ENCODE measurements around the gene AKAP13. TPM values are rescaled to one million over a fixed set of nuclear protein-coding genes. Genes with fewer than 3 reads are reported as not detected.

The AKAP13 gene
- total RNA-seq, 1 donor from 2014 or later: 450 TPM

DNA sequence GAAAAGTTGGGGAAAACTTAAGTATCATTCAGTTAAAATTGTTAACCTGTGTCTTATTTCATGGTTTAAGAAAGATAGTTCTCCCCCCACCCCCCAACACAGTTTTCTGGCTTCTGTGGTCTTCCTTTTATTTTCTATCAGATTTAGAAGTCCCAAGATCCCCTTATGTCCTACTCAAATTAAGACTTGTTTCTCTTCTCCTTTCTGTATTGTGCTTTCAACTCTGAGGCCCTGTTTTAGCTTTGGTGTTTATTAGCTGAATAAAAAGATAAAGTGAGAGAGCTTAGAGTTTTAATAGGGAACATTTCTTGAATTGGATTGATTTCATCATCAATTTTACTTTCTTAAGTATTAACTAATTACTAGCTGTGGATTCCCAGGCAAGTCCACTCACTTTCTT is 62.6 kb downstream of the AKAP13 start:
- H3K27me3 ChIP-seq: no peaks in the 10 kb centered on the region
- peak overlapping the region; percentile 62 for H3K27ac ChIP-seq
- no peak for ATAC-seq
- no peak for DNase-seq
- TF ChIP-seq, protein P1, sequence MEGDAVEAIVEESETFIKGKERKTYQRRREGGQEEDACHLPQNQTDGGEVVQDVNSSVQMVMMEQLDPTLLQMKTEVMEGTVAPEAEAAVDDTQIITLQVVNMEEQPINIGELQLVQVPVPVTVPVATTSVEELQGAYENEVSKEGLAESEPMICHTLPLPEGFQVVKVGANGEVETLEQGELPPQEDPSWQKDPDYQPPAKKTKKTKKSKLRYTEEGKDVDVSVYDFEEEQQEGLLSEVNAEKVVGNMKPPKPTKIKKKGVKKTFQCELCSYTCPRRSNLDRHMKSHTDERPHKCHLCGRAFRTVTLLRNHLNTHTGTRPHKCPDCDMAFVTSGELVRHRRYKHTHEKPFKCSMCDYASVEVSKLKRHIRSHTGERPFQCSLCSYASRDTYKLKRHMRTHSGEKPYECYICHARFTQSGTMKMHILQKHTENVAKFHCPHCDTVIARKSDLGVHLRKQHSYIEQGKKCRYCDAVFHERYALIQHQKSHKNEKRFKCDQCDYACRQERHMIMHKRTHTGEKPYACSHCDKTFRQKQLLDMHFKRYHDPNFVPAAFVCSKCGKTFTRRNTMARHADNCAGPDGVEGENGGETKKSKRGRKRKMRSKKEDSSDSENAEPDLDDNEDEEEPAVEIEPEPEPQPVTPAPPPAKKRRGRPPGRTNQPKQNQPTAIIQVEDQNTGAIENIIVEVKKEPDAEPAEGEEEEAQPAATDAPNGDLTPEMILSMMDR (IDR thresholded peaks at IDR 0.05): no peak
- H3K36me3 ChIP-seq: no peaks in the 10 kb centered on the region
- H3K4me3 ChIP-seq: no peak overlapping the region
- H3K9me3 ChIP-seq: no peaks in the 10 kb centered on the region
- intact Hi-C loops (cut with DNase I): no loop called here
- peaks cover 26% of the 10 kb centered on the region for H3K4me1 ChIP-seq

DNA sequence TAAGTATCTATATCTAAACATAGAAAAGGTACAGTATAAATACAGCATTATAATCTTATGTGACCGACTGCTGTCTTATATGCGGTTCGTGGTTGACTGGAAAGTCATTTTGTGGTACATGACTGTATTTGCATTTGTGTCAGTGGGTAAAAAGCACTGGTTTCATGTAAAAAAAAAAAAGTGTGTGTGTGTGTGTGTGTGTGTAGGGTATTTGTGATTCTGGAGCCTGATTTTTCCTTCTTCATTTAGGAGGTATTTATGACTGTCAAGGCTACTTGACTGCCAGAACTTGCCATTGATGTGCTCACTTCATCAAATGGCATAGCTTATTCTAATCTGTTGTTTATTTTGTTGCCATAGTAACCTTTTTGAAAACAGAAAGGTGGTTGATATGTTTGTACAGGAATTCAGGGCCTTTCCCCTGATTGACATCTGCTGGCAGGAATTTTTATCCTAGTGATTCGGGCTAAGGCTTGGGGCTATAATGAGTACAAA is 63.2 kb downstream of the AKAP13 start:
- Histone ChIP-seq H3K27ac (peak overlapping the region; percentile 62), H3K27me3 (no peaks in the 10 kb centered on the region), H3K4me3 (no peak overlapping the region), H3K4me1 (peaks cover 26% of the 10 kb centered on the region), H3K9me3 (no peaks in the 10 kb centered on the region), H3K36me3 (no peaks in the 10 kb centered on the region)
- TF ChIP-seq, protein P1 (IDR thresholded peaks at IDR 0.05): no peak
- DNase-seq (no peak), ATAC-seq (peak; percentile 76)
- intact Hi-C loops (cut with DNase I): no loop called here

GRCh38 chr15:85444122-85444745 is 63.8 kb downstream of the AKAP13 start:
- Histone ChIP-seq H3K27ac (peak overlapping the region; percentile 62), H3K4me1 (peaks cover 26% of the 10 kb centered on the region), H3K36me3 (no peaks in the 10 kb centered on the region), H3K9me3 (no peaks in the 10 kb centered on the region), H3K4me3 (no peak overlapping the region), H3K27me3 (no peaks in the 10 kb centered on the region)
- ATAC-seq: no peak
- intact Hi-C loops (cut with DNase I): no loop called here
- no peak for DNase-seq
- TF ChIP-seq, protein P1 (IDR thresholded peaks at IDR 0.05): no peak

- H3K27me3 ChIP-seq: no peaks in the 10 kb centered on the region
- TF ChIP-seq, protein P1 (IDR thresholded peaks at IDR 0.05): no peak
- intact Hi-C loops (cut with DNase I): no loop called here
- H3K27ac ChIP-seq: peak overlapping the region; percentile 62
- no peaks in the 10 kb centered on the region for H3K36me3 ChIP-seq
- DNase-seq (no peak), ATAC-seq (no peak)
- no peak overlapping the region for H3K4me3 ChIP-seq
- peaks cover 5% of the 10 kb centered on the region for H3K9me3 ChIP-seq
- H3K4me1 ChIP-seq: peaks cover 26% of the 10 kb centered on the region
These were observed 65.0 kb downstream of the AKAP13 start for GRCh38 chr15:85445361-85445760.

- intact Hi-C loops (cut with DNase I): no loop called here
- DNase-seq (no peak), ATAC-seq (no peak)
- peaks cover 4% of the 10 kb centered on the region for H3K4me1 ChIP-seq
- H3K27ac ChIP-seq: no peak overlapping the region
- no peak overlapping the region for H3K4me3 ChIP-seq
- no peaks in the 10 kb centered on the region for H3K36me3 ChIP-seq
- H3K27me3 ChIP-seq: no peaks in the 10 kb centered on the region
- TF ChIP-seq, protein P1 (IDR thresholded peaks at IDR 0.05): no peak
- peaks cover 7% of the 10 kb centered on the region for H3K9me3 ChIP-seq
These were observed 70.8 kb downstream of the AKAP13 start for GRCh38 chr15:85451099-85451700.
